ENCODE results near the gene FPR3. TPM values are rescaled to one million over a fixed set of nuclear protein-coding genes. Genes with fewer than 3 reads are reported as not detected.

Gene FPR3
- total RNA-seq, 1 donor from 2014 or later, result not detected

- no peak overlapping the region for H3K4me3 Mint-ChIP-seq (ENCODE audit: unreplicated experiment)
- no peaks in the 10 kb centered on the region for H3K36me3 Mint-ChIP-seq (ENCODE audit: low read depth)
- H3K27me3 Mint-ChIP-seq (ENCODE audit: low read depth), result no peaks in the 10 kb centered on the region
- H3K9me3 Mint-ChIP-seq (ENCODE audit: low read depth), result peaks cover 30% of the 10 kb centered on the region
- no peaks in the 10 kb centered on the region for H3K4me1 Mint-ChIP-seq (ENCODE audit: low read depth)
- DNase-seq (ENCODE audit: low spot score), result no peak
- TF ChIP-seq CTCF (IDR thresholded peaks at IDR 0.05), result no peak
- H3K27ac Mint-ChIP-seq (ENCODE audit: unreplicated experiment), result no peak overlapping the region
These were observed 20.1 kb downstream of the FPR3 start for GRCh38 chr19:51815043-51815442.

GRCh38 chr19:51816711-51817110, 21.8 kb downstream of the FPR3 start:
- Mint-ChIP-seq H3K4me3 (ENCODE audit: unreplicated experiment) (no peak overlapping the region), H3K4me1 (ENCODE audit: low read depth) (no peaks in the 10 kb centered on the region), H3K27ac (ENCODE audit: unreplicated experiment) (no peak overlapping the region), H3K9me3 (ENCODE audit: low read depth) (peaks cover 35% of the 10 kb centered on the region), H3K36me3 (ENCODE audit: low read depth) (no peaks in the 10 kb centered on the region), H3K27me3 (ENCODE audit: low read depth) (no peaks in the 10 kb centered on the region)
- DNase-seq (ENCODE audit: low spot score), result no peak
- no peak for TF ChIP-seq CTCF (IDR thresholded peaks at IDR 0.05)

GRCh38 chr19:51820011-51820410, 25.1 kb downstream of the FPR3 start:
- no peak for TF ChIP-seq CTCF (IDR thresholded peaks at IDR 0.05)
- Mint-ChIP-seq H3K36me3 (ENCODE audit: low read depth) (no peaks in the 10 kb centered on the region), H3K27me3 (ENCODE audit: low read depth) (no peaks in the 10 kb centered on the region), H3K27ac (ENCODE audit: unreplicated experiment) (no peak overlapping the region), H3K4me1 (ENCODE audit: low read depth) (no peaks in the 10 kb centered on the region), H3K9me3 (ENCODE audit: low read depth) (peaks cover 57% of the 10 kb centered on the region), H3K4me3 (ENCODE audit: unreplicated experiment) (no peak overlapping the region)
- DNase-seq (ENCODE audit: low spot score), result no peak

- Mint-ChIP-seq H3K27me3 (ENCODE audit: low read depth) (no peaks in the 10 kb centered on the region), H3K36me3 (ENCODE audit: low read depth) (no peaks in the 10 kb centered on the region), H3K4me1 (ENCODE audit: low read depth) (no peaks in the 10 kb centered on the region), H3K9me3 (ENCODE audit: low read depth) (peaks cover 62% of the 10 kb centered on the region), H3K4me3 (ENCODE audit: unreplicated experiment) (no peak overlapping the region), H3K27ac (ENCODE audit: unreplicated experiment) (no peak overlapping the region)
- no peak for TF ChIP-seq CTCF (IDR thresholded peaks at IDR 0.05)
- no peak for DNase-seq (ENCODE audit: low spot score)
These were observed 26.0 kb downstream of the FPR3 start for GRCh38 chr19:51820831-51821446.

- H3K4me3 Mint-ChIP-seq (ENCODE audit: unreplicated experiment), result no peak overlapping the region
- no peak for DNase-seq (ENCODE audit: low spot score)
- H3K4me1 Mint-ChIP-seq (ENCODE audit: low read depth), result no peaks in the 10 kb centered on the region
- H3K36me3 Mint-ChIP-seq (ENCODE audit: low read depth), result no peaks in the 10 kb centered on the region
- no peaks in the 10 kb centered on the region for H3K27me3 Mint-ChIP-seq (ENCODE audit: low read depth)
- H3K27ac Mint-ChIP-seq (ENCODE audit: unreplicated experiment), result no peak overlapping the region
- TF ChIP-seq CTCF (IDR thresholded peaks at IDR 0.05), result no peak
- H3K9me3 Mint-ChIP-seq (ENCODE audit: low read depth), result peaks cover 68% of the 10 kb centered on the region
These were observed 26.5 kb downstream of the FPR3 start for GRCh38 chr19:51821456-51821855.

Measured in chondrocyte (in vitro differentiated cells).